Tibial artery (tissue), 4 donors: ENCODE measurements around the gene ASIC2.

Source experiments
- DNase-seq, 2 donors: peaks; one replicate each; pipeline ENCODE4 v3.0.0-alpha.2; 2019
- H3K27ac ChIP-seq, 2 donors: fragments of 200-600 bp; sonication (generic) in 1 of 2; 1 replicate in 1 of 2; 2 replicates in 1 of 2; pipeline ENCODE4 v1.5.1; 2018 to 2019; ENCODE audit warnings: mild to moderate bottlenecking in 1 of 2
- H3K27me3 ChIP-seq, 2 donors: fragments of 200-600 bp; sonication (generic) in 1 of 2; one replicate each; pipeline versions ENCODE4 v1.5.1 to v1.6.0; 2016 to 2019
- H3K36me3 ChIP-seq, 3 donors: fragments of 200-600 bp; sonication (generic) in 2 of 3; one replicate each; pipeline ENCODE4 v1.5.1; 2016 to 2019; ENCODE audit warnings: mild to moderate bottlenecking in 2 of 3
- H3K4me1 ChIP-seq, 4 donors: fragments of 200-600 bp; sonication (generic) in 2 of 4; 1 replicate in 3 of 4; 2 replicates in 1 of 4; pipeline ENCODE4 v1.5.1; 2016 to 2019
- H3K4me3 ChIP-seq, 2 donors: fragments of 200-600 bp; sonication (generic) in 1 of 2; 1 replicate in 1 of 2; 2 replicates in 1 of 2; pipeline ENCODE4 v1.5.1; 2018 to 2019; ENCODE audit warnings: mild to moderate bottlenecking in 2 of 2
- H3K9me3 ChIP-seq, 3 donors: fragments of 200-600 bp; sonication (generic) in 1 of 3; one replicate each; pipeline ENCODE4 v1.5.1; 2016 to 2019
- CTCF ChIP-seq, 2 experiments: fragments of 200-600 bp in 1 of 2; fragments of 450-650 bp in 1 of 2; IDR thresholded peaks; one replicate each; pipeline ENCODE4 v1.5.1; 2017 to 2019; ENCODE audit warnings: antibody characterized with exemption in 2 of 2, mild to moderate bottlenecking in 1 of 2, moderate library complexity in 1 of 2
- intact Hi-C: fragments of 100-400 bp; cut with DNase I; formaldehyde crosslinking; loops from one replicate; pipeline ENCODE4 v1.15.0; 2023; ENCODE audit warnings: low total_unique reads

The ASIC2 gene

GRCh38 chr17:33057564-33057963 lies 235.5 kb downstream of the ASIC2 start:
- intact Hi-C loops = no loop called here
- no peak for TF ChIP-seq CTCF (IDR thresholded peaks at IDR 0.05)
- Histone ChIP-seq H3K27me3 (no peaks in the 10 kb centered on the region), H3K27ac (no peak overlapping the region), H3K9me3 (no peaks in the 10 kb centered on the region), H3K4me3 (no peak overlapping the region), H3K36me3 (no peaks in the 10 kb centered on the region), H3K4me1 (peaks cover 0 to 18% (median 4%) of the 10 kb centered on the region in 4 donors)
- DNase-seq = no peak

- H3K4me3 ChIP-seq = no peak overlapping the region
- DNase-seq = no peak
- peaks cover 0 to under 1% of the 10 kb centered on the region in 2 donors for H3K27me3 ChIP-seq
- no peak overlapping the region for H3K27ac ChIP-seq
- H3K36me3 ChIP-seq = no peaks in the 10 kb centered on the region
- H3K4me1 ChIP-seq = peaks cover 0 to 18% (median 4%) of the 10 kb centered on the region in 4 donors
- intact Hi-C loops = no loop called here
- TF ChIP-seq CTCF (IDR thresholded peaks at IDR 0.05) = no peak
- no peaks in the 10 kb centered on the region for H3K9me3 ChIP-seq
These were observed 236.5 kb downstream of the ASIC2 start for GRCh38 chr17:33056399-33057146.

GRCh38 chr17:33055746-33056145 lies 237.3 kb downstream of the ASIC2 start:
- no peak for TF ChIP-seq CTCF (IDR thresholded peaks at IDR 0.05)
- Histone ChIP-seq H3K36me3 (no peaks in the 10 kb centered on the region), H3K27ac (no peak overlapping the region), H3K4me1 (peaks cover 0 to 18% (median 4%) of the 10 kb centered on the region in 4 donors), H3K9me3 (no peaks in the 10 kb centered on the region), H3K4me3 (no peak overlapping the region), H3K27me3 (peaks cover 0 to 3% of the 10 kb centered on the region in 2 donors)
- intact Hi-C loops = no loop called here
- no peak for DNase-seq

- Histone ChIP-seq H3K27me3 (peaks cover 0 to 3% of the 10 kb centered on the region in 2 donors), H3K36me3 (no peaks in the 10 kb centered on the region), H3K9me3 (no peaks in the 10 kb centered on the region), H3K4me3 (no peak overlapping the region), H3K27ac (no peak overlapping the region), H3K4me1 (peaks cover 0 to 18% (median 4%) of the 10 kb centered on the region in 4 donors)
- intact Hi-C loops = no loop called here
- TF ChIP-seq CTCF (IDR thresholded peaks at IDR 0.05) = no peak
- no peak for DNase-seq
These were observed 237.9 kb downstream of the ASIC2 start for GRCh38 chr17:33055171-33055611.

GRCh38 chr17:33054412-33054811 lies 238.7 kb downstream of the ASIC2 start:
- no peak for TF ChIP-seq CTCF (IDR thresholded peaks at IDR 0.05)
- Histone ChIP-seq H3K27me3 (peaks cover 0 to 3% of the 10 kb centered on the region in 2 donors), H3K4me1 (peaks cover 0 to 18% (median 4%) of the 10 kb centered on the region in 4 donors), H3K9me3 (no peaks in the 10 kb centered on the region), H3K36me3 (no peaks in the 10 kb centered on the region), H3K4me3 (no peak overlapping the region), H3K27ac (no peak overlapping the region)
- intact Hi-C loops = no loop called here
- DNase-seq = no peak
